Pons (tissue), 1 donor: Measurements from ENCODE around the gene SPAG9.
"Not testable (repeated sequence)": the region's sequence is repeated elsewhere in the genome, so short reads cannot be mapped to it uniquely, and the experiment has no call there.

Experiments used
- DNase-seq: peaks from one replicate; pipeline ENCODE4 v3.0.0-alpha.2; 2016; ENCODE audit warnings: low spot score

Gene SPAG9

DNA sequence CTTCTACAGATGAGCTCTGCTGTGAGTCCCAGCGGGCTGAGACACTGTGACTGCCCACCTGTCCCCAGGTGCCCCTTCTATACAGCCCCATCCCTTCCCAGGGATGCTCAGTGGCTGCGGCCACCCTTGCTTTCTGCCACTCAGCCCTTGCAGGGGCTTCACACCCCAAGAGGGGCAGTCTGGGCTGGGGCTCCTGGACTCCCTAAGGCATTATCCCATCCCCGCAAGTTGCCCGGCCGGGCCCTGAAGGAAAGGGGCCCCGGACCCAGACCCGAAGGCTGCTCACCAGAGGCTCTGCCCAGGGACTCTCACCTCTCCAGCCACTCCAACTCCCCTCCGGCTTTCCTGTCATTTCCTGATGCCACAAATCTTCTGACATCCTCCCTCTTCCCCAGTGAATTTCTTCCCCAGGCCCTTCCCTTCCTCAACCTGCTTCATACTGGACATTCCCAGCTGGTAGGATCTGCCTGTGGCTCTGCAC is 166.0 kb downstream of the SPAG9 start:
- no peak for DNase-seq

DNA sequence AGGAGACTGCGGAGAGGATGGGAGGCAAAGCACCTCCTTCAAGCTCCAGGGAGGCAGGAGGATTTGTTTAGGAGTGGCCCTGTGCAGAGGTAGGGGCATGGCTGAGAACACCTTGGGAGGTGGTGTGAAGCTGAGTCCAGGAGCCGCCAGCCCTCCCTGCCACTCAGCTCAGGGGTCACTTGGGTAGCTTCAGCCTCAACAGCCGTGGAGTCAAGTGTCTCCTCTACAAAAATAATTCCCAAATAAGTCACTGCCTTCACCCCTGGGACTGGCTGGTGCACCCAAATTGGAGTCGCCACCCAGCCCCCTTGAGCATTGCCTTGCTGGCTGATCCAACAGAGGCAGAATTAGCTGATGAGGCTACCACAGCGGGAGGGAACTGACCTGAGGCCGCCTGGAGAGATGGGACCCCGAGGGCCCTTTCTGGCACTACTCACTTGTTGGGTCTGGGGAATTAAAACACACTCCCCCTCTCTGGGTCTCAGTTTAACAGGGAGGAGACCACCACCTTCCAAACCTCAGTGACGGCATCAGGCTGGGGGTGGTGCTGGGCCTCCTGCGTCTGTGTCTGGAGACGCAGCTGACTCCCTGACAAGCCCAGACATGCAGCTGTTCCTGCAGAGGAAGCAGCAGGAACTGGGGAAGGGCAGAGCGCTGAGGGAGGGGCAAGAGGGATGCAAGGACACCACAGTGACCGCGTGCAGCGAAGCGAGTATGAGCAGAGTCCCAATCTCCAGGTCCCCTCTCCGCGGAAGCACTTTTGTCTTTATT is 166.7 kb downstream of the SPAG9 start:
- DNase-seq, result peak; percentile 49

DNA sequence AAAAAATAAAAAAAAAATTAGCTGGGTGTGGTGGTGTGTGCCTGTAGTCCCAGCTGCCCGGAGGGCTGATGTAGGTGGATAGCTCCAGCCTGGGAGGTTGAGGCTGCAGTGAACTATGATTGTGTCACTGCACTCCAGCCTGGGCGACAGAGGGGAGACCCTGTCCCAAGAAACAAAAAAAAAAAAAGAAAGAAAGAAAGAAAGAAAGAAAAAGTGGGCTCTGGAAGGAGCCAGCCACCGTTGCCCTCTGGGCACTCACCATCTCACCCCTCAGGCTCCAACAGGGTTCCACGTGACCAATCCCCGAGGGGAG is 167.2 kb downstream of the SPAG9 start:
- DNase-seq, result no peak

DNA sequence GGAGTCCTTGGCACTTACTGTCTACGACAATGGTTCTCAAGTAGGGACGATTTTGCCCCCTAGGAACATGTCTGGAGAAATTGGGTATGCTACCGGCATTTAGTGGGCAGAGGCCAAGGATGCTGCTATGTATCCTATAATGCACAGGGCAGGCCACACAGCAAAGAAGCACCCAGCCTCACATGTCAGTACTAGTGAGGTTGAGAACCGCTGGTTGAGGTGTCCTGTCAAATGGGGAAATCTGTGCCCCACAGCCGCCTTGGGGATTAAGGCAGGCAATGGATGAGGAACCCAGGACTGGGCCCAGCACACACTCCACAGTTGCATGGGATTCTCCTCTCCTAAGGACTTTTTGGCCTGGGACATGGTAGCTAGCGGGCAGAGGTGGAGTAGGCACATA is 167.8 kb downstream of the SPAG9 start:
- no peak for DNase-seq

DNA sequence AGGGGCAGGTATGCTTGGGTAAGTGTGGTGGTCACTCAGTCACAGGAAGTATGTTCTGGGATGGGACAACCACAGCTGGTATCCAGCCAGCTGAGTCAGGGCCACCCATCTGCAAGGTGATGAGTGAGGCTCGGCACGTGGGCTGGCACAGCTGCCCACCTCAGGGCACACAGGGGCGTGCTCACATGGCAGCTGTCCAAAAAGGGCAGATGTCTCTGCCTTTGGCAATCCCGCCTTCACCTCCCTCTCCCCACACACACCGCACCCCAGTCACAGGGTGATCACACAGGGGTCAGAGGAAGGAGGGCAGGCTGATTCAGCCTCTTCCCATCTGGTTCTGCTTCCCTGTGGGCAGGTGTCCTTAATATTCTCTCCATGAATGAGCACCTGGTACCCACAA is 168.7 kb downstream of the SPAG9 start:
- no peak for DNase-seq

DNA sequence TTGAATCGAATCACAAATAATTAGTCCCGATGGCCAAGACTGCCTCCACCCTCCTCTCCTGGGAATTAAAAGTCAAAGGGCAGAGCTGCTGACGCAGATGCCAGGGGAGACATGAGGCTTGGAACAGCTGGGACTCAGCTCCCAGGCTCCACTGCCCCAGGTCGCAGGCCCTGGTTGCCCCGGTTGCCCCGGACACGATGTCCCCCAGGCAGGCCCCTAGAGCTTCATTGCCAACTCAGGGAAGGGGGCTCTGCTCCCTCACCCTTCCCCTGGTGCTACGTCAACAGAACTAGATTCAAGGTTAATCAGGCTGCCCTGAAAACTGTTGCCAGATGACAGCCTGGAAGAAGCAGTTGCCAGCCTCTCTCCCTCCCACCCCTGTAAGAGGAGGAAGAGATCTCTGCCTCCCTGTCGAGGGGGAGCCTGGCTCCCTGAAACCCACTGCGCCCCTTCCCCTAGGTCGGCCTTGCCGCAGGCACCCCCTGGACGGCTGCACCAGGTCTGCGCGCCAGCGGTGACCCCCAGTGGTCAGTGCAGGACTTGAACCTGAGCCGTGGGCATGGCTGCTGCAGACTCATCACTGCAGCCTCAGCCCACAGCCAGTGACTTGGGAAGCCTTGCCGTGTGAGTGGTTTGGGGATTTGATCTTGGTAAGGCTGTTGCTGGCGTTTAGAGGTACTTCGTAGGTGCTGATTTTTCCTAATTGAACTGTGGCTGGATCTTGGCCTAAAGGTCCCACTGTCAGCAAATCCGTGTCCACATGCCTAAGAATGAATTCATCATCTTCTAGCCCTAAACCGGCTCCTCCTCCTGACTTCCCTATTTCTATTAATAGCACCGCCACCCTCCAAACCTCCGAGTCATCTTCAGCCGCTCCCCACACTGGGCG is 170.4 kb downstream of the SPAG9 start:
- peak; percentile 81 for DNase-seq

DNA sequence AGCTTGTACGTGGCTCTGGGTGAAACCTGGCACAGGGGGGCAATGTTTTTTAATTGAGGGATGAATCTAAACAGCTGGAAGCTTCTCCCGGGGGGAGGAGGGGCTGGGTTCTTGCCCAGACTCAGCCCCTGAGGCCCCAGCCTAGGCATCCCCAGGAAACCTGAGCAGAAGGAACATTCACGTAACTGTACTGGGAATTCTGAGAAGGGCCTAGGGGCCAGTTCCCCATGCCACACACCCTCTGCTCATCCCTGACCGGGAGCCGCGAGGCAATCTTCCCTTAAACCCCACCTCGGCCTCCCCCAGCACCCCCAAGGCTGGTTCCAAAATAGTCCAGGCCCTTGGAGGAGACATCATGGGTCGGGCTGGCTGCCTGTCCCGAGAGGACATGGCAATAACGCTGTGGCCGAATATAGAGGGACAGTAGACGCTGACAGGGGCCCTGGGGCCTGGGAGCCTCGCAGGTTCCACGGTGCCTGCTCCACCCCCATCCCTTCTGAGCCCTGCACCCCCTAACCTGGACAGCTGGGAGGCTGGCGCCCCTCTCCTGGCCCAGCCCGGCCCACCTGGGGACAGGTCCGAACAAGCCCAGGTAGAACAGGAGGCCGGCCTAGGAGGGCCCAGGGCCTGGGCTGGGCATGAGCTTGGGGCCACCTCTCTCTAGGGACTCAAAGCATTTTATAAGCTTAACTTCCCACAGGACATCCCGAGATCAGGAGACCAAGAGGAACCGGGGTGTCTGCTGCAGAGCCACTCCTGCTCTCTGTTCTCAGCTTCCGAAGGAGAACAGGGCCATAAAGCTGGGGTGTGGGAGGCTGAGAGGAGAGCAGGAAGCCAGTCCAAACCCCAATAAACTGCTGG is 171.3 kb downstream of the SPAG9 start:
- DNase-seq, result no peak

DNA sequence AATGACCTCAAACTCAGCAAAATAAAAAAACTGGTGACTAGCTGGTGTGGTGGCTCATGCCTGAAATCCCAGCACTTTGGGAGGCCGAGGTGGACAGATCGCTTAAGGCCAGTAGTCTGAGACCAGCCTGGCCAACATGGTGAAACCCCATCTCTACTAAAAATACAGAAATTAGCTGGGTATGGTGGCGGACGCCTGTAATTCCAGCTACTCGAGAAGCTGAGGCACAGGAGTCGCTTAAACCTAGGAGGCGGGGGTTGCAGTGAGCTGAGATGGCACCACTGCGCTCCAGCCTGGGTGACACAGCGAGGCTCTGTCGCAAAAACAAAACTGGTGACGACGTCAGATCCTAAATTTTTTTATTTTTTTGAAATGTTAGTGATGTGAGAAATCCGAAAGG is 172.0 kb downstream of the SPAG9 start:
- no peak for DNase-seq

DNA sequence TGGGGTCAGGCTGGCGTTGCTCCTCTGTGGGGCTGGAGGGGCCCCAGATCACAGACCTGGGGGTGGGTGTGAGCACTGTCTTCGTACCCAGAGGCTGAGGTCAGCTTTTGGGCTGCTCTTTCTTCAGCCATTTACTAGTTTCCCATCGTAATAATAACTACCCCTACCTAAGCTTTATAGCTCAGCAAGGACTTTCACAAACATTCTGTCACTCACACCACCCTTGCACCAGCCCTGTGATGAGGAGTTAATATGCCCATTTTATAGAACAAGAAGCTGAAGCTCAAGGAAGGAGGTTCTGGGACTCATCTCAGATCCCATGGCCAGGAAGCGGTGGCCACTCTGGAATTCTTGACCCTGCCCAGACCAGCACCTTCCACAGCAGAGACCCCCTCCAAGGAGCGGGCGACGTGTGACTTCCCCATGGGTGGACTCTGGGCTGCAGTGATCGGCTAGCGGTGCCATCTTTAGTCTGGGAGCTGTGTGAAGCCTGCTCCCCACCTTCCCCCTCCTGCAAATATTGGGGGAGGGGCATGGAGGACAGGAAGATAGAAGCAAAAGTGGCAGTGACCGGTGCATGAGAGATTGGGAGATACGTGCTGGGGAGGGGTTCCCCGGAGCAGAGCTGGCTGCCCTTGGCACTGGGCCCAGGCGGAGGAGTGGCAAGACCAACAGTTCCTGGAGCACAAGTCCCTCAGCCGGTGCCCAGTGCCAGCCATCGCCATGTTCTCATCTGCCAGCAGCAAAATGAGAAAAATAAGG is 172.7 kb downstream of the SPAG9 start:
- peak; percentile 49 for DNase-seq

DNA sequence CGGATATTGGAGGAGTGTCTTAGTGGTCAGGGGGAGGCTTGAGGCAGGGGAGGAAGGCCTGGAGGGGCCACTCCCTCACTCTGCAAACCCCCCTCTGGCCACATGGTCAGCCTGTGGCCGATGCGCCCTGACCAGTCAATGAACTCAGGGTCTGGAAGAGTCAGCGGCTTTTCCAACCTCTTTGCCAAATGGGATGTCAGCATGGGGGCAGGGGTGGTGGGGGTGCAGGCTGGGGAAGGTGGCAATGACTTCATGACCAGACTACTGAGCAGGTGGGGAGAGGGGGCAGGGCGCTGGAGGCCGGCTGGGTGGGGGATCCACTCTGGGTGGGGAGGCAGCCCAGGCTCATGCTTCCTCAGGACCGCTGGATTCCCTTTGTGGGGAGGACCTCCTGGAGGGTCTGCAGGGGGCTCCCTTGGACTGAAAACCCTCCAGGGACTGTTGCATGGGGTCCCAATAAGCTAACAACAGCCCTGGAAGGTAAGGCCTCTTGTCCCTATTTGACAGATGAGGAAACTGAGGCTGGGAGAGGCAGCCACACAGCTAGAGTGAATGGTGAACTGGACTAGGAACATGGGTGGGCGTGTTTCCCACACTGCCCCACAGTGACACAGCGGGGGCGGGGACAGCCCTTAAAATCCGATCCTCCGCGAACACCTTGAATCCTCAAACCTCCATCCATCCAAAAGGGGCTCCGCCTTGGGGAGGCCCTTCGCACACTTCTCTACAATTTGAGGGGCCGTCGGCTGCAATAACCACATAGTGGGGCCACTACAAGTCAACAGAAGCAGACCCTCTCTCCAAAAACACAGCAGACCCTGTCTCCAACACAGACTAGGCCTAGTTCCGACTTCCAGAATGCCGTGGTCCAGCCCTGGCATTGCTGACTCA is 173.5 kb downstream of the SPAG9 start:
- DNase-seq, result no peak

DNA sequence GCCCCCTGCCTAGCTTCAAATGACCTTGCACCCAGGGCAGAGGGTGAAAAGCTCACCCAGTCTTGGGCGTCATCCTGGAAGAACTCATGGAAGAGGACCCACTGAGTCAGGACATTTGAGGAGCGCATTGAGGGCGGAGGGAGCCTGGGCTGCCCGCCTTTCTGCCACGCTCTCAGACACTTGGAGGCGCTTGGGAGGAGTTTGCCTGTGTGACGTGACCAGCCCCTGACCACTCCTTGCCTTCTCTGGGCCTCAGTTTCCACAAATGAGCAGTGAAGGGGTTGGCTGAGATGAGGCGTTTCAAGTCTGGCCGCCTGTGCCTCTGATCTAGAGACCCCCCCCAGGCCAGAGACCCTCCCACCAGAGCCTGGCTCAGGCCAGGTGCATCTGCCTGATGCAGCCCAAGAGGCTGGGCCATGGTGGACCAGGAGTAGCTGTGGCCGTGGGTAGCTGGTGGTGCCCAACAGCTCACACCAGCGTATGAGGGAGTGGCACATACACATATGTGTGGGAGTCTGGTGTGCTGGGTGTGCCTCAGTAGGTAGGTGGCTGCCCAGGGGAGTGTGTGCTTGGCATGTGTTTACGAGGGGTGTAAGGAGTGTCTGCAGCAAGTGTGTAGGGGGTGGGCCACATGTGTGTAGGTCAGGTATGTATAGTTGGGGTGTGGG is 174.3 kb downstream of the SPAG9 start:
- DNase-seq, result no peak

DNA sequence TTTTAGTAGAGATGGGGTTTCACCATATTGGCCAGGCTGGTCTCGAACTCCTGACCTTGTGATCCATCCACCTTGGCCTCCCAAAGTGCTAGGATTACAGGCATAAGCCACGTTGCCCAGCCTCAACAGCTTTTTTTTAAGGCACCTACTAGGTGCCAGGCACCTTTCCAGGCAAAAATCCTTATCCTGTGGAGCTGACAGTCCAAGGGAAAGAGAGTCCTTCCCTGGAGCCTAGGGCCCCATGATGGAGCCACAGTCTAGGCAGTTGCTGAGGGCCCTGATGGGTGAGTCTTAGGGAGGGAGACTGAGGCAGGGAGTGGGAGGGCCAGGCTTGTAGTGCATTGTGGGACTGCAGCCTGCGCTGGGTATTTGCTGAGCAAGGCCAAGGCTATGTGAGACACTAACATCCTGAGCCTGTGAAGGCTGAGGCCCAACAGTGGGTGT is 174.9 kb downstream of the SPAG9 start:
- no peak for DNase-seq

DNA sequence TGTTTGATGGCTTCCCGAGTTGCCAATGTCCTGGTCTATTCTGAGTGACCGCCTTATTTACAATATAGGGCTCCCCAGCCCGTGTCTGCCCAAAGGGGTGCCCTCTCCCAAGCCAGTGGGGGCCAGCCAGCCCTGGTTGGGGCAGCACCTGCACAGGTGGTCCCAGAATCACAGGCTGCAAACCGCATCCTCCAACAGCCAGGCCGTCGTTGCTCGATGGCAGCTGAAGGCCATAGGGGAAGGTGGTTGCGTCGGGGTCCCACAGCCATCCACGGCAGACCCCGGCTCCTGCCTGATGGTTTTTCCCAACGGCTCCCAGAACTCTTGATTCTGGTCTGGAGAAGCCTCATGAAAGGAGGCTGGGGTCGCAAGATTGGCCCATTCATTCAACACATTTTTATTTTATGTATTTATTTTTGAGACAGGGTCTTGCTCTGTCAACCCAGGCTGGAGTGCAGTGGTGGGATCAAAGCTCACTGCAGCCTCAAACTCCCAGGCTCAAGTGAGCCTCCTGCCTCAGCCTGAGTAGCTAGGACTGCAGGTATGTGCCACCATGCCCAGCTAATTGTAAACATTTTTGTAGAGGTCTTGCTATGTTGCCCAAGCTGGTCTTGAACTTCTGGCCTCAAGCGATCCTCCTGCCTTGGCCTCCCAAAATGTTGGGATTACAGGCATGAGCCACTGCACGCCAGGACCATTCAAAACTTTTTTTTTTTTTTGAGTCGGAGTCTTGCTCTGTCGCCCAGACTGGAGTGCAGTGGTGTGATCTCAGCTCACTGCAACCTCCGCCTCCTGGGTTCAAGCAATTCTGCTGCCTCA is 175.6 kb downstream of the SPAG9 start:
- no peak for DNase-seq

DNA sequence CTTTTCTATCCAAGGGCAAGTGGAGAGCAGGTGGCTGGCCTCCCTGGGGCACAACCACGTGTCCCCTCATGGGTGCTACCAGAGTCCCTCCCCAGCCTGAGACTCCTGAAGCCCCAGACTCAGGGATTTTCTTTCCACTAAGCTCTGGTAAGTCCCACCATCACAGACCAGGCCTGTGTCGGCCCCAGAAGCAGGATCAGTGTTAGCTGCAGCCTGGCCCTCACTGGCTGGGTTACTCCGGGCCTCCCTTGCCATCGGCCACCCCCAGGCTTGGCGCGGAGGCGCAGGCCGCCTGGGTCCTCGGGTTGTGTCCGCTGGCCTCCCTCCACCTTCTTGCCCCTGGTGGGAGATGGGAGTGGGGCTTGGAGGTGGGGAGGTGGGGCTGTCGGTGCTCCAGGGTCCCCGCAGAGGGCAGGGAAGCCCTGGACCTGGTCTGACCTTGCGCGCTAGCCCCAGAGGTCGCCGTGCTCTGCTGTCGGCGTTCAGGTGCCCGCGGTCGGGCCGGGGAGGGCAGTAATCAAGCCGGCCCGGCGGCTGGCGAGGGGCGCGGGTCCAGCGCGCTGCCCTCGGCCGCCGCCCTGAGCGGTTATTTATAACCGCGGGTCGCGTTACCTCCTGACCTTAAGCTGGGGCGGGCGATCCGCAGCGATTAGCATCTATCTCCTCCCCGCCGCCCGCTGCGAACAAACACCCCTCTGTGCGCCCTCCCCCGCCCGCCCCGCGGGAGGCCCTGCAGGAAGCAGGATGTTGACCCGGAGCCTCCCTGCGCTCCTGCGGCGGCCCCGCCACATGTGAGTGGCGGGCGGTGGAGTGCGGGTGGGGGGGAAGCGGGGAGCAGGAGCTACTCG is 176.4 kb downstream of the SPAG9 start:
- DNase-seq, result peak; percentile 84

DNA sequence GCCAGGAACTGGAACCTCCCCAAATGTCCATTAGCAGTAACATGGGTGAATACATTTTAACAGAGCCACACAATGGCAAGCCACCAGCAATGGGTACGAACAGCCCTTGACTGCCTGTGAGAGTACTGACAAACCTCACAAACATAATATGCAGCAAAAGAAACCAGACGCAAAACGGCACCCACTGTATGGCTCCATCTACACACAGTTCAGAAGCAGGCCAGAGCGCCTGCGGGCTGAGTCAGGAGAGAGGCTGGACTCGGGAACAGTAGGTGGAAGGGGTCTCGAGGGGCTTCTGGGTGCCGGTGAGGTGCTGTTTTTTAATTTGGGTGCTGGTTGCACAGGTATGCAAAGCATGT is 177.1 kb downstream of the SPAG9 start:
- peak; percentile 63 for DNase-seq

DNA sequence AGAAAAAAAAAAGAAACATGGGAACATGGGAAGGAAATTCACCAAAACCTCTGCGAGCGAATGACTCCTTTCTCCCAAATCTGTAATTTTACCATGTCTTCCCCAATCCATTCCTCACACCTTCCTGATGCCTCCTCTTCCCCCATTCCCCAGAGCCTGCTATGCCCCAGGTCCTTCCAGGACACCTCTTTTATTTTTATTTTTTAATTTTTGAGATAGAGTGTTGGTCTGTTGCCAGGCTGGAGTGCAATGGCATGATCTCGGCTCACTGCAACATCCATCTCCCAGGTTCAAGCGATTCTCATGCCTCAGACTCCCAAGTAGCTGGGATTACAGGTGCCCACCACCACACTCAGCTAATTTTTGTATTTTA is 179.0 kb downstream of the SPAG9 start:
- not testable (repeated sequence) for DNase-seq

DNA sequence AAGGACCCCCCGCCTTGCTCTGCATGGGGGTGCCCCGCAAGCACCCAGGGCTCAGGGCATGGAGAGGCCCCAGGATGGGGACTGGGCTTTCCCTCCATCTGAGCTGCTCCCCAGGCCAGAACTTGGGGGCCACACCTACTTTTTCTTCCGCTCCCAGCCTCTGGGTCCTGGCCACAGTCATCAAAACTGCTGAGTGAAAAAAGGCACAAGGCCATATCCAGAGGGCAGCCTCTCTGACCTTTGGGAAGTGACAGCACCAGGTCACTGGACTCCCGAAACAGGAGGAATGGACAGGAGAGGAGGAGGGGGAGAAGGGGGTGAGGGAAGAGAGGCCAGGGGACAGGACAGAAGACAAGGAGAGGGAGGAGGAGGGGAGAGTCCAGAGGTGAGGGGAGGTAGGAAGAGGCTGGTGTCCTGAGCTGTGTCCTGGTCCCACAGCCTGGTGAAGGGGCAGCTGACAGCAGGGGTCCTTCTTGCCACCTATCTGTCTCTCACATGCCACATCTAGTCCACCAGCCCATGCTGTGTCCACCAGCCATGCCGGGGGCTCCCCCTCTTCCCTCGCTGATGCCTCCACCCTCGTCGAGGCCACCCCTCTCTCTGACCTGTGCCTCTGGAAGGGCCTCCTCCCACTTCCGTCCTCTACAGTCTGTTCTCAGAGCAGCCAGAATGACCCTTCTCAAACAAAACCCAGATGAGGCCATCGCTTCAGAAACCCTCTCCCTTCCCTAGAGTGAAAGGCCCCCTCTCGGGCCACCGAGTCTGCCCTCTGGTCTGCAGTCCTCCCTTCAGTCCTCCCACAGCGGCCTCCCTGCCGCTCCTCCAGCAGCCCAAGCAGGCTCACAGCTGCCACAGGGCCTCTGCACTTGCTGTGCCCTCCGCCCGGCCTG is 180.6 kb downstream of the SPAG9 start:
- DNase-seq, result no peak

DNA sequence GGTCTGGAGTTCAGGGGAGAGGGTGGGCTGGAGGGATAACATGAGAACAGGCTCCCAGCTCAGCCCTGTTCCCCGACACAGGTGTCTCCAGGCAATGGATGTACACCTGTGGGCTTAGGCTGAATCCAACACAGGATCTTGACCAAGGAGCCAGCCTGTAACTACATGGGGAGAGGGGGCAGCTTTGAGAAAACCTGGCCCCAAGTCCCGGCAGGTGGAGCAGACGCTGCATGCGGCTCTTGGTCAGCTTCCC is 181.2 kb downstream of the SPAG9 start:
- no peak for DNase-seq
